OCI-LY3 (cell line): Measurements from ENCODE around the gene SMPX.

Experiments
- EZH2phosphoT487 ChIP-seq: fragments of 200-600 bp; shearing (Covaris generic); IDR thresholded peaks from 2 replicates; pipeline ENCODE4 v1.6.1; 2018; ENCODE audit warnings: antibody characterized with exemption, mixed run types, low read depth
- TF ChIP-seq, protein P1 (sequence below): fragments of 200-600, 300-600 bp; sonication (generic); IDR thresholded peaks from 2 replicates; pipeline ENCODE4 v1.5.1; 2014; ENCODE audit warnings: antibody characterized with exemption, low read length, low read depth

DNA sequence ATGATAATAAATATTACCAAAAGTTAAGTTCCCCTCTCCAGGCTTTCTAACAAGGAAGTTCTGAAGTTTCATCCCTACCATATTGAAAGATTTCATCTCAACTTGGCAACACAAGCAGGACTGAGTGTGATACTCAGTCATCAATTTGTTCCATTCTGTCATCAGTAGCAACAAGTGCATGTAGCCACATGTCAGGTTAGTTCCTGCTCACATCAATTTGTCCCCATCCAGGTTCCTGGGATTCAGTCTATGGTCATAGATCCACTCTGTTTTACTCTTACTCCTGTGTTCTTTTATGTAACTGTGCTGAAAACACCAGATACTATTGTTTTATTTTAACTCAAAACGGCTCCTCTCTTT, 22.2 kb downstream of the SMPX start:
- TF ChIP-seq, protein P1, sequence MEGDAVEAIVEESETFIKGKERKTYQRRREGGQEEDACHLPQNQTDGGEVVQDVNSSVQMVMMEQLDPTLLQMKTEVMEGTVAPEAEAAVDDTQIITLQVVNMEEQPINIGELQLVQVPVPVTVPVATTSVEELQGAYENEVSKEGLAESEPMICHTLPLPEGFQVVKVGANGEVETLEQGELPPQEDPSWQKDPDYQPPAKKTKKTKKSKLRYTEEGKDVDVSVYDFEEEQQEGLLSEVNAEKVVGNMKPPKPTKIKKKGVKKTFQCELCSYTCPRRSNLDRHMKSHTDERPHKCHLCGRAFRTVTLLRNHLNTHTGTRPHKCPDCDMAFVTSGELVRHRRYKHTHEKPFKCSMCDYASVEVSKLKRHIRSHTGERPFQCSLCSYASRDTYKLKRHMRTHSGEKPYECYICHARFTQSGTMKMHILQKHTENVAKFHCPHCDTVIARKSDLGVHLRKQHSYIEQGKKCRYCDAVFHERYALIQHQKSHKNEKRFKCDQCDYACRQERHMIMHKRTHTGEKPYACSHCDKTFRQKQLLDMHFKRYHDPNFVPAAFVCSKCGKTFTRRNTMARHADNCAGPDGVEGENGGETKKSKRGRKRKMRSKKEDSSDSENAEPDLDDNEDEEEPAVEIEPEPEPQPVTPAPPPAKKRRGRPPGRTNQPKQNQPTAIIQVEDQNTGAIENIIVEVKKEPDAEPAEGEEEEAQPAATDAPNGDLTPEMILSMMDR: no peak
- no peak for TF ChIP-seq EZH2phosphoT487
